Astrocyte of the spinal cord (primary cell): Measurements from ENCODE around the gene EDEM1.

Experiments
- DNase-seq: peaks from one replicate; pipeline ENCODE4 v3.0.0; 2011; ENCODE audit warnings: low read depth, low spot score
- H3K4me3 ChIP-seq: 2 replicates; pipeline ENCODE4 v1.5.1; 2011; ENCODE audit warnings: low read depth, mild to moderate bottlenecking, low read length, moderate library complexity
- in situ Hi-C: cut with HindIII; loops from 2 replicates; pipeline ENCODE4 v1.10.0; 2017; ENCODE audit warnings: low sequenced_read_pairs
- TF ChIP-seq, protein P1 (sequence below): IDR thresholded peaks from 2 replicates; pipeline ENCODE4 v1.5.1; 2012; ENCODE audit warnings: low read depth, mild to moderate bottlenecking, low read length, inconsistent platforms

The EDEM1 gene

DNA sequence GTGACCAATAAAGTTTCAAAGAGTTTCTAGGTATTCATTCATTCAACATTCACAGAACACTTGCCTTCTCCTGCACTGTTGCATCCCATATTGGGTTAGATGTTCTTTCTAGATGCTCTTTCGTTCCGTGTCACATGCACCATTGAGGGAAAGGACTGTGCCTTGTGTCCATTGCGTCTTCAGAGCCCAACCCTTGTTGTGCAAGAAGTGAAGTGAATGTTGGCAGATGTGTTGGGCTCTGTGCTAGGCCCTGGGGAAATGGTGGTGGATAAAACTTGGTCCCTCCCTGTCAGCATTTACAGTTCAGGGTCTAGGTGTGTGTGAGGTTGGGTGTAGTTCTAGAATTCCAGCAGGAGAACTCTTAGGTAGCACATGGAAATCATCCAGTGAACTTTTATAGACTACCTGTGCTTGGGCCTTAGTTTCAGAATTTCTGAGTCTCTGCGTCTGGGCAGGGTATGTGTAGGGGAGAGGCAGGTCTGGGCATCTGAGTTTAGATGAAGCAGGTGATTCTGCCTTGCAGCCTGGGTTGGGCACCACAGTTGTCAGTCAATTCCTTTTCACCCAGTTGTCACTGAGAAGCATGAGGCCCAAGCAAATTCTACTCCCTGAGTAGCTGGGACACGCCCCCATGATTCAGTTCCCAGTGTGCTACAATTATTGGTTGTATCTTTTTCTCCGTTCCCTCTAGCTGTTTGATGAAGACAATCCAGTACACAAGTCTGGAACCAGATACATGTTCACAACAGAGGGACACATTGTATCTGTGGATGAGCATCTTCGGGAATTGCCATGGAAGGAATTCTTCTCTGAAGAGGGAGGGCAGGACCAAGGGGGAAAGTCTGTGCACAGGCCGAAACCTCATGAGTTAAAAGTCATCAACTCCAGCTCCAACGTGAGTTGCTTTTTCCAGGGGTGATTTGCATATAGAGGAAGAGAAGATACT is 25.4 kb downstream of the EDEM1 start:
- no peak overlapping the region for H3K4me3 ChIP-seq
- TF ChIP-seq, protein P1, sequence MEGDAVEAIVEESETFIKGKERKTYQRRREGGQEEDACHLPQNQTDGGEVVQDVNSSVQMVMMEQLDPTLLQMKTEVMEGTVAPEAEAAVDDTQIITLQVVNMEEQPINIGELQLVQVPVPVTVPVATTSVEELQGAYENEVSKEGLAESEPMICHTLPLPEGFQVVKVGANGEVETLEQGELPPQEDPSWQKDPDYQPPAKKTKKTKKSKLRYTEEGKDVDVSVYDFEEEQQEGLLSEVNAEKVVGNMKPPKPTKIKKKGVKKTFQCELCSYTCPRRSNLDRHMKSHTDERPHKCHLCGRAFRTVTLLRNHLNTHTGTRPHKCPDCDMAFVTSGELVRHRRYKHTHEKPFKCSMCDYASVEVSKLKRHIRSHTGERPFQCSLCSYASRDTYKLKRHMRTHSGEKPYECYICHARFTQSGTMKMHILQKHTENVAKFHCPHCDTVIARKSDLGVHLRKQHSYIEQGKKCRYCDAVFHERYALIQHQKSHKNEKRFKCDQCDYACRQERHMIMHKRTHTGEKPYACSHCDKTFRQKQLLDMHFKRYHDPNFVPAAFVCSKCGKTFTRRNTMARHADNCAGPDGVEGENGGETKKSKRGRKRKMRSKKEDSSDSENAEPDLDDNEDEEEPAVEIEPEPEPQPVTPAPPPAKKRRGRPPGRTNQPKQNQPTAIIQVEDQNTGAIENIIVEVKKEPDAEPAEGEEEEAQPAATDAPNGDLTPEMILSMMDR, result no peak
- no peak for DNase-seq
- in situ Hi-C loops, result no loop called here

DNA sequence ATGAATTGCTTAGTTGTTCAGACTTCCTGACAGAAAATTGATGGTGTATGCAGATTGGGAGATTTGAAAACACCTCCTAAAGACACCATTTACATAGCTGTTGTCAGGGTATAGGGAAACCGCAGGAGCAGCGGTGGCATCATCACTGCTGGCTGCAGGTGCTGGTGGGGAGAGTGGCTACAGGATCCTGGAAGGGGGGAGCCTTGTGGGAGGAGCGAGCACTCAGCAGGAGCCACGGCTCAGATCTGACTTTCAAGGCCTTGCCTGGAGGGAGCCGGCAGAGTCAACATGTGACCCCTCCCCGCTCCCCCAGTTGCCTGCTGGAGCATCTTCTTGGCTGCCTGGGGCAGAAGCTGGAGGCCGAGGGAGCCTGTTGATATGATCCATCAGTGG is 26.1 kb downstream of the EDEM1 start:
- no peak for DNase-seq
- TF ChIP-seq, protein P1, result no peak
- H3K4me3 ChIP-seq, result no peak overlapping the region
- in situ Hi-C loops, result no loop called here

GRCh38 chr3:5214352-5214751 is 26.8 kb downstream of the EDEM1 start:
- H3K4me3 ChIP-seq, result no peak overlapping the region
- DNase-seq, result no peak
- TF ChIP-seq, protein P1, result no peak
- in situ Hi-C loops, result no loop called here

- DNase-seq, result peak; percentile 38
- no peak overlapping the region for H3K4me3 ChIP-seq
- TF ChIP-seq, protein P1, result no peak
- in situ Hi-C loops, result no loop called here
Observed at GRCh38 chr3:5217824-5218595, 30.5 kb downstream of the EDEM1 start.

- DNase-seq, result no peak
- TF ChIP-seq, protein P1, result no peak
- no peak overlapping the region for H3K4me3 ChIP-seq
- in situ Hi-C loops, result no loop called here
Observed at GRCh38 chr3:5218815-5219214, 31.3 kb downstream of the EDEM1 start.

- no peak for DNase-seq
- no peak overlapping the region for H3K4me3 ChIP-seq
- TF ChIP-seq, protein P1, result no peak
- in situ Hi-C loops, result no loop called here
Observed at GRCh38 chr3:5219216-5219615, 31.7 kb downstream of the EDEM1 start.
